Activated CD8-positive, alpha-beta T cell treated with anti-CD3 and anti-CD28 coated beads for 36 hours (primary cell): Measurements from ENCODE around the gene ZNF791. TPM values are rescaled to one million over a fixed set of nuclear protein-coding genes. Genes with fewer than 3 reads are reported as not detected.
"Not testable (repeated sequence)": the region's sequence is repeated elsewhere in the genome, so short reads cannot be mapped to it uniquely, and the experiment has no call there.

Experiments
- ATAC-seq: fragments of 200-7000 bp; cut with Tn5 transposase; one replicate; pipeline ENCODE4 v1.10.0; 2021; ENCODE audit warnings: mild to moderate bottlenecking, moderate library complexity
- CTCF ChIA-PET: fragments of 350-600 bp; sonication (Branson Sonifier 250); formaldehyde crosslinking; loops from one replicate; lab custom pipeline; 2021; ENCODE audit warnings: antibody characterized with exemption; lab: Charles Lee
- POLR2A ChIA-PET: fragments of 350-600 bp; sonication (Branson Sonifier 250); formaldehyde crosslinking; loops from one replicate; lab custom pipeline; 2021; ENCODE audit warnings: antibody characterized with exemption; lab: Charles Lee
- DNase-seq: peaks from one replicate; pipeline ENCODE4 v3.0.0-alpha.2; 2020
- H3K27ac Mint-ChIP-seq: one replicate; pipeline ENCODE4 v1.8.0; 2021; ENCODE audit warnings: mild to moderate bottlenecking, mixed read lengths
- H3K27me3 Mint-ChIP-seq: one replicate; pipeline ENCODE4 v1.8.0; 2021; ENCODE audit warnings: mixed read lengths
- H3K36me3 Mint-ChIP-seq: one replicate; pipeline ENCODE4 v1.8.0; 2021; ENCODE audit warnings: low read depth, mixed read lengths
- H3K4me1 Mint-ChIP-seq: one replicate; pipeline ENCODE4 v1.8.0; 2021; ENCODE audit warnings: low read depth, mixed read lengths
- H3K4me3 Mint-ChIP-seq: one replicate; pipeline ENCODE4 v1.8.0; 2021; ENCODE audit warnings: mild to moderate bottlenecking, moderate library complexity, mixed read lengths
- H3K9me3 Mint-ChIP-seq: one replicate; pipeline ENCODE4 v1.8.0; 2021; ENCODE audit warnings: mixed read lengths
- CTCF ChIP-seq: fragments of 200-600 bp; IDR thresholded peaks from one replicate; pipeline ENCODE4 v1.8.0; 2022; ENCODE audit warnings: antibody characterized with exemption, mild to moderate bottlenecking
- intact Hi-C: fragments of 100-400 bp; cut with micrococcal nuclease; formaldehyde crosslinking; loops from one replicate; pipeline ENCODE4 v1.10.0; 2022
- total RNA-seq, 2 experiments: library from RNA; stranded (reverse); gene quantifications; one replicate each; pipeline ENCODE4 v1.2.3, GENCODE V29; 2021

The ZNF791 gene
- total RNA-seq, 2 experiments from 2014 or later: 15.1 to 16.7 TPM

DNA sequence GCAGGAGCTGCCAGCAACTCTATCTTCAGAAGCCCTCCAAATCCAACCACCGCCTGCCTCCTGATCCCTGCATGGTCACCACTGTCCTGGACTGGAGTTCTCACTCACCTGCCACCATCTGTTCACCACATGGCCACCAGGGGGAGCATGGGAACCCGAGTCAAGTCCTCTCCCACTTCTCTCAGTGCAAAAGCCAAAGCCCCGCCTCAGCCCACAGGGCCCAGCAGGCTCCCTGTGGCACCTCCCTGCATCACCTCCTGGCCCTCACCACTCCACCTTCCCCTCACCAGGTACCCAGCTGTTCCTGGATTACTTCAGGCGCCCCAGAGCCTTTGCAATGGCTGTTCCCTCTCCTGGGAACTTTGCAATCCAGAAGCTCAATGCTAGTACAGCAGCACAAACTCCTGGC lies 65.7 kb downstream of the ZNF791 start:
- TF ChIP-seq CTCF: peak; percentile 81
- Mint-ChIP-seq H3K9me3 (no peaks in the 10 kb centered on the region), H3K27me3 (no peaks in the 10 kb centered on the region), H3K4me3 (no peak overlapping the region), H3K4me1 (peaks cover 30% of the 10 kb centered on the region), H3K36me3 (peaks cover 50% of the 10 kb centered on the region), H3K27ac (peak overlapping the region; percentile 25)
- peak; percentile 94 for DNase-seq
- ChIA-PET CTCF (interaction anchor here (0.6 to 2.5 kb wide), 14 partner anchors 10 to 171 kb away, joined by 3 to 10 read pairs (median 4); partner anchors contain the start of genes MAN2B1, THSD8, WDR83 and ZNF490), POLR2A (interaction anchor here (0.9 to 4.5 kb wide), 4 partner anchors 7 to 73 kb away, joined by 3 to 29 read pairs (median 10); partner anchors contain the start of gene FBXW9)
- intact Hi-C loops: no loop called here
- peak; percentile 48 for ATAC-seq

DNA sequence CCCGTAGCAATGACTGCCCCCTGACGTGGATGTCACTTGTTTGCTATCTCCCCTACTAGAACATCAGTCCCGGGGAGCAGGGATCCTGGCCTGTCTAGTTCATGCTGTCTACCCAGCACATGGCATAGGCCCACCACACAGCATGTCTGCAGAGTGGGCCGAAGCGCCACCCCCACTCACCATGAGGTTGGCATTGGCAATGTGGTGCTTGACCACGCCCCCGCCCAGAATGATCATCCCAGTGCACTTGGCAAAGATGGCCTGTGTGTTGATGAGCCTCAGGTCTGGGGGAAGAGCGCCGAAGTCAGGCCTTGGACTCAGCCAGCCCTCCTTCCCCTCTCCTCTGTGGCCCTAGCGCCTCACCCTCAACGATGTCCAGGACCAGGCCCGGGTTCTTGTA lies 66.2 kb downstream of the ZNF791 start:
- ATAC-seq (no peak), DNase-seq (no peak)
- Mint-ChIP-seq H3K27ac (no peak overlapping the region), H3K4me1 (peaks cover 28% of the 10 kb centered on the region), H3K4me3 (no peak overlapping the region), H3K36me3 (peaks cover 49% of the 10 kb centered on the region), H3K9me3 (no peaks in the 10 kb centered on the region), H3K27me3 (no peaks in the 10 kb centered on the region)
- POLR2A ChIA-PET: interaction anchor here (0.9 to 4.5 kb wide), 4 partner anchors 8 to 74 kb away, joined by 3 to 29 read pairs (median 10); partner anchors contain the start of gene FBXW9
- TF ChIP-seq CTCF: no peak
- intact Hi-C loops: no loop called here
- CTCF ChIA-PET: interaction anchor here (0.7 to 2.5 kb wide), 13 partner anchors 11 to 171 kb away, joined by 3 to 10 read pairs (median 5); partner anchors contain the start of genes MAN2B1, THSD8, WDR83 and ZNF490

- H3K4me3 Mint-ChIP-seq, H3K27me3 Mint-ChIP-seq, H3K27ac Mint-ChIP-seq, H3K9me3 Mint-ChIP-seq, DNase-seq, intact Hi-C loops, ATAC-seq: not testable (repeated sequence)
- ChIA-PET POLR2A (interaction anchor here (1.0 to 4.5 kb wide), 3 partner anchors 9 to 76 kb away, joined by 3 to 29 read pairs (median 14); partner anchors contain the start of gene FBXW9), CTCF (interaction anchor here (0.9 to 3.0 kb wide), 6 partner anchors 8 to 170 kb away, joined by 3 to 10 read pairs (median 4); no protein-coding TSS in a partner anchor)
- H3K4me1 Mint-ChIP-seq: peaks cover 26% of the 10 kb centered on the region
- peaks cover 45% of the 10 kb centered on the region for H3K36me3 Mint-ChIP-seq
Measured at GRCh38 chr19:12678039-12678438, 67.3 kb downstream of the ZNF791 start.

GRCh38 chr19:12680034-12680433 lies 69.3 kb downstream of the ZNF791 start:
- DNase-seq (no peak), ATAC-seq (no peak)
- Mint-ChIP-seq H3K27ac (no peak overlapping the region), H3K4me3 (peak overlapping the region; percentile 93), H3K9me3 (no peaks in the 10 kb centered on the region), H3K27me3 (no peaks in the 10 kb centered on the region), H3K36me3 (peaks cover 34% of the 10 kb centered on the region), H3K4me1 (peaks cover 26% of the 10 kb centered on the region)
- intact Hi-C loops: no loop called here
- no peak for TF ChIP-seq CTCF
- CTCF ChIA-PET: interaction anchor here (0.9 to 3.2 kb wide), 3 partner anchors 8 to 168 kb away, joined by 3 to 20 read pairs (median 10); no protein-coding TSS in a partner anchor
- POLR2A ChIA-PET: interaction anchor here (0.6 to 4.5 kb wide), 7 partner anchors 11 to 191 kb away, joined by 3 to 38 read pairs (median 3); partner anchors contain the start of genes FBXW9, MAN2B1 and WDR83

DNA sequence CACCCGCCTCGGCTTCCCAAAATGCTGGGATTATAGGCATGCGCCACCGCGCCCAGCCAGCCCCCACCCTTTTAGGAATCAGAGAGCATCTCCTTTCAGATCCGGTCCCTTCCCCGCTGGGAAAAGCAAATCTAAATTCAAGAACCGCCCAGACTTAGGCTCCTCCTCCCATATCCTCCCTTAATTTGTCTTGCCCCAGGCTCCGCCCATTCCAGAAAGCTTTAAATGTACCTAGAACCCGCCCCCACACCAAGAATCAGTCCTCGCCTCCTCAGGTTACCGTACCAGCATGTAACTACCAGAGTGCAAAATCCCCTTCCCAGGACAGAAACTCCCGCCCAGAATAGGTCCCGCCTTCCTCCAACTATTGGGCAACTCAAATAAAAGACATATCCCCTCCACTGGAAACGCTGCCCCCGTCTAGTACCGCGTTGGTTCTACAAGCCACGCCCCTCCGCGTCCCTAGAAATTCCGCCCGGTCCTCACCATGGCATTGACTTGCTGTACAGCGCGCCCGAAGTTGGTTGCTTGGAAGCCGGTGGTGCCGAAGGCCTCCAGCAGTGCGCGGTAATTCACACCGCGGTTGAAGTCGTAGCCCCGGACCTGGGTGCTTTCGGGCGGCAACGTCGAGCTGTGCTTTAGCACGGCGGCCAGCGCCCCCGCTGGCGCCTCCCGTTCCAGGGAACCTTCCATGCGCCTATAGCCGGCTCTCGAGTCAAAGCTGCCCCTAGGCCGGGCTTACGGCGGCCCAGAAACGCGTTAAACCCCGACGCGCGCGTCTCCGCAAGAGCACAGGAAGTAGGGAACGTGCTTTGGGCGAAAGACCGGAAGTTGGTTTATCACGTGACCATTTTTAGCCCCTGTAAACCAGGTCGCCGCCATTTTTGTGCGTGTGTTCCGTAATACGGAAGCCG lies 70.6 kb downstream of the ZNF791 start, which contains the start of gene DHPS:
Gene DHPS (minus strand): TSS at position 807 of the 914 bp plus-strand sequence. CDS start 114 bp downstream, at position 693.
- CTCF ChIA-PET: interaction anchor here (1.4 to 3.2 kb wide), 3 partner anchors 9 to 167 kb away, joined by 3 to 20 read pairs (median 10); no protein-coding TSS in a partner anchor

More for the DNA sequence above, 70.6 kb downstream of the ZNF791 start, which contains the start of gene DHPS:
- peak; percentile 97 for DNase-seq
- Mint-ChIP-seq H3K4me3 (peak within 1 kb of the TSS; percentile 93), H3K36me3 (peaks cover 25% of the 10 kb centered on the region), H3K9me3 (no peaks in the 10 kb centered on the region), H3K27me3 (no peaks in the 10 kb centered on the region), H3K4me1 (peaks cover 25% of the 10 kb centered on the region), H3K27ac (peak within 1 kb of the TSS; percentile 94)
- peak; percentile 89 for ATAC-seq
- TF ChIP-seq CTCF: no peak
- intact Hi-C loops: no loop called here
- POLR2A ChIA-PET: interaction anchor here (0.5 to 3.7 kb wide), 16 partner anchors 9 to 282 kb away, joined by 3 to 38 read pairs (median 4); partner anchors contain the start of genes FBXW9, GET3, MAN2B1 and TNPO2
